ENCODE measurements around the gene SGSM2.

DNA sequence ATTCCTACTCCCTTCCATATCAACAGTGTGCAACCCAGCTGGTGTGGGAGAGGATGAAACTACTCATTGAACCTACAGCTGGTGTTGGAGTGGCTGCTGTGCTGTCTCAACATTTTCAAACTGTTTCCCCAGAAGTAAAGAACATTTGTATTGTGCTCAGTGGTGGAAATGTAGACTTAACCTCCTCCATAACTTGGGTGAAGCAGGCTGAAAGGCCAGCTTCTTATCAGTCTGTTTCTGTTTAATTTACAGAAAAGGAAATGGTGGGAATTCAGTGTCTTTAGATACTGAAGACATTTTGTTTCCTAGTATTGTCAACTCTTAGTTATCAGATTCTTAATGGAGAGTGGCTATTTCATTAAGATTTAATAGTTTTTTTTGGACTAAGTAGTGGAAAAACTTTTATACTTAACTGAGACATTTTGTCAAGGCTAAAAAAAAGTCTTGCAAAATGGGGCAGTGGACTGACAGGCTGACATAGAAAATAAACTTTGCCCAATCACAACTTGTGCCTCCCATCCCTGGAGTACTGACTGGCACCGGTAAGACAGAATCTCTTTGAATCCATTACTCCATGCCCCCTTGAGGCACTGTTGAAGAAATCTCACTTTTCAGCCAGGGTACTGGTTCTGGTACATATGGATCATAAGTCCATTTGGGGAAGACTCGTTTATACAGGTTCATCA is 13.5 kb upstream of the SGSM2 start:
- TF ChIP-seq POLR2AphosphoS5 (IDR thresholded peaks at IDR 0.05; ENCODE audit: low read depth, low read length) (no peak), TAF1 (IDR thresholded peaks at IDR 0.05; ENCODE audit: borderline replicate concordance, low read depth, low read length) (no peak), POLR2A (IDR thresholded peaks at IDR 0.05; ENCODE audit: low read depth, low read length) (no peak)
